HUES48 (cell line): Measurements from ENCODE around the gene SENP8.

Experiments used
- H3K27ac ChIP-seq: one replicate; pipeline ENCODE4 v1.7.0; 2013; ENCODE audit warnings: low read depth, low read length, inconsistent platforms
- H3K27me3 ChIP-seq: 2 replicates; pipeline ENCODE4 v1.6.1; 2013; ENCODE audit warnings: mild to moderate bottlenecking, low read length; ENCODE audit not compliant: control insufficient read depth, insufficient read depth
- H3K36me3 ChIP-seq: 2 replicates; pipeline ENCODE4 v1.6.1; 2013; ENCODE audit warnings: low read length; ENCODE audit not compliant: control insufficient read depth, insufficient read depth
- H3K4me1 ChIP-seq: 2 replicates; pipeline ENCODE4 v1.6.1; 2013; ENCODE audit warnings: mild to moderate bottlenecking, low read length; ENCODE audit not compliant: control insufficient read depth, insufficient read depth
- H3K4me3 ChIP-seq: 2 replicates; pipeline ENCODE4 v1.5.1; 2013; ENCODE audit warnings: mild to moderate bottlenecking, low read depth, low read length
- H3K9ac ChIP-seq: 2 replicates; pipeline ENCODE4 v1.6.1; 2013; ENCODE audit warnings: mild to moderate bottlenecking, low read depth, low read length, moderate library complexity
- H3K9me3 ChIP-seq: 2 replicates; pipeline ENCODE4 v1.6.1; 2013; ENCODE audit warnings: low read length; ENCODE audit not compliant: control insufficient read depth, insufficient read depth

The SENP8 gene

GRCh38 chr15:72176743-72177142 lies 58.5 kb downstream of the SENP8 start:
- no peak overlapping the region for H3K27ac ChIP-seq
- no peaks in the 10 kb centered on the region for H3K36me3 ChIP-seq
- no peak overlapping the region for H3K4me3 ChIP-seq
- no peak overlapping the region for H3K9ac ChIP-seq
- H3K9me3 ChIP-seq: no peaks in the 10 kb centered on the region
- H3K4me1 ChIP-seq: no peaks in the 10 kb centered on the region
- peaks cover 3% of the 10 kb centered on the region; the same call in 1 of the 2 replicates for H3K27me3 ChIP-seq

- no peak overlapping the region for H3K9ac ChIP-seq
- H3K4me3 ChIP-seq: no peak overlapping the region
- H3K4me1 ChIP-seq: no peaks in the 10 kb centered on the region
- H3K36me3 ChIP-seq: no peaks in the 10 kb centered on the region
- H3K9me3 ChIP-seq: no peaks in the 10 kb centered on the region
- H3K27ac ChIP-seq: no peak overlapping the region
- H3K27me3 ChIP-seq: peaks cover 10% of the 10 kb centered on the region
These were observed 60.9 kb downstream of the SENP8 start for GRCh38 chr15:72178976-72179585.

- Histone ChIP-seq H3K9me3 (no peaks in the 10 kb centered on the region), H3K27ac (no peak overlapping the region), H3K9ac (no peak overlapping the region), H3K27me3 (peaks cover 19% of the 10 kb centered on the region), H3K4me3 (no peak overlapping the region), H3K4me1 (peaks cover 4% of the 10 kb centered on the region), H3K36me3 (no peaks in the 10 kb centered on the region)
These were observed 61.9 kb downstream of the SENP8 start for GRCh38 chr15:72179950-72180581.

GRCh38 chr15:72180761-72181324 lies 62.6 kb downstream of the SENP8 start:
- Histone ChIP-seq H3K36me3 (no peaks in the 10 kb centered on the region), H3K27ac (no peak overlapping the region), H3K4me1 (peaks cover 4% of the 10 kb centered on the region), H3K4me3 (no peak overlapping the region), H3K9me3 (no peaks in the 10 kb centered on the region), H3K27me3 (peaks cover 19% of the 10 kb centered on the region), H3K9ac (no peak overlapping the region)

- H3K9ac ChIP-seq: no peak overlapping the region
- no peaks in the 10 kb centered on the region for H3K36me3 ChIP-seq
- H3K4me1 ChIP-seq: peaks cover 4% of the 10 kb centered on the region
- no peak overlapping the region for H3K27ac ChIP-seq
- no peak overlapping the region for H3K4me3 ChIP-seq
- no peaks in the 10 kb centered on the region for H3K9me3 ChIP-seq
- H3K27me3 ChIP-seq: peaks cover 19% of the 10 kb centered on the region
These were observed 64.0 kb downstream of the SENP8 start for GRCh38 chr15:72182244-72182643.

- no peaks in the 10 kb centered on the region for H3K9me3 ChIP-seq
- peaks cover 4% of the 10 kb centered on the region for H3K4me1 ChIP-seq
- H3K4me3 ChIP-seq: no peak overlapping the region
- no peaks in the 10 kb centered on the region for H3K36me3 ChIP-seq
- no peak overlapping the region for H3K9ac ChIP-seq
- peaks cover 19% of the 10 kb centered on the region for H3K27me3 ChIP-seq
- no peak overlapping the region for H3K27ac ChIP-seq
These were observed 64.5 kb downstream of the SENP8 start for GRCh38 chr15:72182673-72183072.

- no peak overlapping the region for H3K9ac ChIP-seq
- peaks cover 19% of the 10 kb centered on the region for H3K27me3 ChIP-seq
- peaks cover 4% of the 10 kb centered on the region for H3K4me1 ChIP-seq
- H3K36me3 ChIP-seq: no peaks in the 10 kb centered on the region
- H3K27ac ChIP-seq: no peak overlapping the region
- no peaks in the 10 kb centered on the region for H3K9me3 ChIP-seq
- peak overlapping the region; percentile 69 for H3K4me3 ChIP-seq
These were observed 65.6 kb downstream of the SENP8 start for GRCh38 chr15:72183781-72184164.

- H3K27ac ChIP-seq: no peak overlapping the region
- H3K9me3 ChIP-seq: no peaks in the 10 kb centered on the region
- H3K4me3 ChIP-seq: peak overlapping the region; percentile 69
- H3K36me3 ChIP-seq: no peaks in the 10 kb centered on the region
- peaks cover 4% of the 10 kb centered on the region for H3K4me1 ChIP-seq
- H3K27me3 ChIP-seq: peaks cover 19% of the 10 kb centered on the region
- H3K9ac ChIP-seq: peak overlapping the region; percentile 14; the same call in 1 of the 2 replicates
These were observed 66.1 kb downstream of the SENP8 start for GRCh38 chr15:72184165-72184811.

GRCh38 chr15:72189250-72189902 lies 71.2 kb downstream of the SENP8 start:
- Histone ChIP-seq H3K27me3 (peaks cover 6% of the 10 kb centered on the region), H3K27ac (no peak overlapping the region), H3K9ac (no peak overlapping the region), H3K36me3 (no peaks in the 10 kb centered on the region), H3K4me3 (no peak overlapping the region), H3K4me1 (peaks cover 4% of the 10 kb centered on the region), H3K9me3 (no peaks in the 10 kb centered on the region)

GRCh38 chr15:72192416-72192815 lies 74.2 kb downstream of the SENP8 start:
- peaks cover 18% of the 10 kb centered on the region for H3K27me3 ChIP-seq
- no peak overlapping the region for H3K9ac ChIP-seq
- H3K4me3 ChIP-seq: no peak overlapping the region
- no peak overlapping the region for H3K27ac ChIP-seq
- H3K9me3 ChIP-seq: no peaks in the 10 kb centered on the region
- H3K36me3 ChIP-seq: no peaks in the 10 kb centered on the region
- no peaks in the 10 kb centered on the region for H3K4me1 ChIP-seq
